GM12878 (cell line): Measurements from ENCODE around the gene GIGYF2.

Source experiments
- CREM ChIP-seq: IDR thresholded peaks from 2 replicates; pipeline ENCODE4 v1.6.1; 2014; ENCODE audit warnings: antibody characterized with exemption, low read depth
- POLR2AphosphoS2 ChIP-seq: IDR thresholded peaks from 2 replicates; pipeline ENCODE4 v1.6.1; 2011; ENCODE audit warnings: low read depth, mild to moderate bottlenecking, low read length, improper control_type of control experiment, moderate library complexity
- TF ChIP-seq, protein P1 (sequence below), 3 experiments: IDR thresholded peaks in 2 of 3; conservative IDR thresholded peaks in 1 of 3; 2 replicates each; pipeline ENCODE4 v1.5.1; 2011; ENCODE audit warnings: low read depth in 3 of 3, low read length in 3 of 3, mild to moderate bottlenecking in 3 of 3, control low read depth in 2 of 3, moderate library complexity in 2 of 3, inconsistent platforms in 1 of 3, mixed read lengths in 1 of 3; ENCODE audit not compliant: control insufficient read depth in 2 of 3, insufficient read depth in 1 of 3; ENCODE audit errors: extremely low read depth in 1 of 3

DNA sequence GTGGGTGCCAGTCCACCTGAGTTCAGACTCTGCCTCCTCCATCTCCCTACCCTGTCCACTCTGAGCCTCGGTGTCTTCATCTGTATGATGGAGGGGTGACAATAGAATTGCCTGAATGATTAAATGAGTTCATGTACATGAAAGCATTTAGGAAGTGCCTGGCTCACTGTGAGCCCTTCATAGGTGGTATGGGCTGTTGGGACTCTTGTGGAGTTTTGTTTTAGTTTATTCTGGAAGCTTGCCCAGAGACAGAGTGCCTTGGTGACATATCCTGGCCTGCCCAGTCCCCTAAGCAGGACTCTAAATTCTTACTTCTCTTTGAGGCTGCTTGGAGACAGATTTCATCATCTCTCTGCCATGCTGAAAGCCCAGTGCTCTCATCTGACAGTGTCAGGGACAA is 24.5 kb upstream of the GIGYF2 start:
- TF ChIP-seq, protein P1, sequence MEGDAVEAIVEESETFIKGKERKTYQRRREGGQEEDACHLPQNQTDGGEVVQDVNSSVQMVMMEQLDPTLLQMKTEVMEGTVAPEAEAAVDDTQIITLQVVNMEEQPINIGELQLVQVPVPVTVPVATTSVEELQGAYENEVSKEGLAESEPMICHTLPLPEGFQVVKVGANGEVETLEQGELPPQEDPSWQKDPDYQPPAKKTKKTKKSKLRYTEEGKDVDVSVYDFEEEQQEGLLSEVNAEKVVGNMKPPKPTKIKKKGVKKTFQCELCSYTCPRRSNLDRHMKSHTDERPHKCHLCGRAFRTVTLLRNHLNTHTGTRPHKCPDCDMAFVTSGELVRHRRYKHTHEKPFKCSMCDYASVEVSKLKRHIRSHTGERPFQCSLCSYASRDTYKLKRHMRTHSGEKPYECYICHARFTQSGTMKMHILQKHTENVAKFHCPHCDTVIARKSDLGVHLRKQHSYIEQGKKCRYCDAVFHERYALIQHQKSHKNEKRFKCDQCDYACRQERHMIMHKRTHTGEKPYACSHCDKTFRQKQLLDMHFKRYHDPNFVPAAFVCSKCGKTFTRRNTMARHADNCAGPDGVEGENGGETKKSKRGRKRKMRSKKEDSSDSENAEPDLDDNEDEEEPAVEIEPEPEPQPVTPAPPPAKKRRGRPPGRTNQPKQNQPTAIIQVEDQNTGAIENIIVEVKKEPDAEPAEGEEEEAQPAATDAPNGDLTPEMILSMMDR (IDR thresholded peaks at IDR 0.05 in 2 of 3, conservative IDR thresholded peaks at IDR 0.05 in 1 of 3; ENCODE audit: control insufficient read depth in 2 of 3, extremely low read depth in 1 of 3, insufficient read depth in 1 of 3, low read depth in 3 of 3, low read length in 3 of 3): no peak
- TF ChIP-seq CREM (no peak), POLR2AphosphoS2 (no peak)
